Measurements from ENCODE around the gene ANTXR1.

ANTXR1 gene

GRCh38 chr2:69102041-69102593 lies 89.1 kb downstream of the ANTXR1 start:
- no peak overlapping the region for H3K4me3 ChIP-seq (replicated peaks; ENCODE audit: low read depth, low read length)
- no peak for DNase-seq (ENCODE audit: extremely low read depth, low read depth)
- no peak for TF ChIP-seq CTCF (IDR thresholded peaks at IDR 0.05; ENCODE audit: low read depth, low read length, missing control alignments)

DNA sequence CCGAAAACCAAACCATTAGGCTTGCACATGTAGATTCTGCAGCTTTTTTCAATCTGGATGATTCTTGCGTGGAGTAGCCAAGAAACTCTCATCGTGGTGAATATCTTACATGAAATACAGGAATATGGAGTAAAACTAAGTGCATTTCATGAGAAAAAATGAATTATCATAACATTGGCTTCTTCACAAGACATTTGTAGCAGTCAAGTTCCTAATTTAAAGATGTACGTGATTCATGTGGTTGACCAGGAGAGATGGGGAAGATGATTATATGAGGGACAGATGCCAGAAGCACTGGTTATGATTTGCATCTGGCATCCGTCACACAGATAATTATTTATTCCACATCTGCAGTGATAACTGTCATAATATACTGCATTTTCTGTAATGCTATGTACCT lies 90.4 kb downstream of the ANTXR1 start:
- H3K4me3 ChIP-seq (replicated peaks; ENCODE audit: low read depth, low read length), result no peak overlapping the region
- no peak for TF ChIP-seq CTCF (IDR thresholded peaks at IDR 0.05; ENCODE audit: low read depth, low read length, missing control alignments)
- DNase-seq (ENCODE audit: extremely low read depth, low read depth), result no peak

GRCh38 chr2:69104261-69104660 lies 91.3 kb downstream of the ANTXR1 start:
- no peak for DNase-seq (ENCODE audit: extremely low read depth, low read depth)
- H3K4me3 ChIP-seq (replicated peaks; ENCODE audit: low read depth, low read length), result no peak overlapping the region
- no peak for TF ChIP-seq CTCF (IDR thresholded peaks at IDR 0.05; ENCODE audit: low read depth, low read length, missing control alignments)

DNA sequence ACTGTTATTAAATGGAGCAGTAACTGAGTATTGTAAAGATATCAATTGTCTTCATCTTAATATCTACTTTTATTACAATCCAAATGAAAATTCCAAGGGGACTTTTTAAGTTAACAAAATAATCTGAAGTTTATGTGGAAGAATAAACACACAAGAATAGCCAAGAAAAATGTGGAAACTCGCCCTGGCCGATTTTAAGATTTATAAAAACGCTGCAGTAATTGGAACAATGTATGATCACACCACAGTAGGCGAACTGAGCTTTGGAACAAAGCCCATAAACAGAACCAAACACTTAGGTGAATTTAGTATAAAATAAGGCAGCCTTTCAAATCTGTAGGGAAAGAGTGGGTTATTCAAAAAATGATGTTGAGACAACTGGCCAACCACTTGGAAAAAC lies 96.3 kb downstream of the ANTXR1 start:
- no peak overlapping the region for H3K4me3 ChIP-seq (replicated peaks; ENCODE audit: low read depth, low read length)
- no peak for DNase-seq (ENCODE audit: extremely low read depth, low read depth)
- TF ChIP-seq CTCF (IDR thresholded peaks at IDR 0.05; ENCODE audit: low read depth, low read length, missing control alignments), result no peak

DNA sequence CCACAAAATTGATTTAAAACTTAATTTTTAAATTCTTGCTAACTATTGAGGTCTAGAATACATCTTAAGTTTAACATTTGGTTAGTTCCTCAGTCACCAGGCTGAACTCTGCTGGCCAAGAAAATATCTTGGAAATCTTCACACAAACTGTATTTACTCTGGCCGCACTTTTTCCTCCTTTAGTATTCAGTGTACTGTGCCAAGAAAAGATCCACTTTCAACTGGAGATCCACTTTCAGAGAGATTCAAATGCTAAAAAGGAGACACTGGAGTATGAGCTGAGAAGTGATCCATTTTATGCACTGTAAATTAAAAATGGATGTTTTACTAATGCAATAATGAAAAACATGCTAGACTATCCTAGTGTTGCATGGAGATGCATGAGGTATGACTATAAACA lies 98.1 kb downstream of the ANTXR1 start:
- no peak for DNase-seq (ENCODE audit: extremely low read depth, low read depth)
- H3K4me3 ChIP-seq (replicated peaks; ENCODE audit: low read depth, low read length), result no peak overlapping the region
- TF ChIP-seq CTCF (IDR thresholded peaks at IDR 0.05; ENCODE audit: low read depth, low read length, missing control alignments), result no peak

DNA sequence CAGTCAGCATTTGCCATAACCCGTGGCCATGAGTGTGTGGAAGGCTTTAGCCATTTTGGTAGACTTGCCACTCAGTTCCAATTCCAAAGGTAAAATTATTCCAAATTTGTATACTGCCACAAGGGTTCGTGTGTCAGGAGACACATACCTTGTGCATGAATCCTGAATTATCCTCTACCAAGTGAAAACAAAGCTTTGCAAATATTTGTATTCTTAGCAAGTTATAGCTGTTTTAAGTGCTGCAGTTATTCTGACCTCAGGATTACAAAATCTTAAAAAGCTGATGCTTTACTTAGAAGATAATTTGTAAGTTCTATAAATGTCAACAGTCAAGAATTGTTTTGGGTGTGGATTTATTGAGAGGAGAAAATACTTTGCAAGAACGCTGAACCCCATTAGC lies 100.6 kb downstream of the ANTXR1 start:
- TF ChIP-seq CTCF (IDR thresholded peaks at IDR 0.05; ENCODE audit: low read depth, low read length, missing control alignments), result no peak

DNA sequence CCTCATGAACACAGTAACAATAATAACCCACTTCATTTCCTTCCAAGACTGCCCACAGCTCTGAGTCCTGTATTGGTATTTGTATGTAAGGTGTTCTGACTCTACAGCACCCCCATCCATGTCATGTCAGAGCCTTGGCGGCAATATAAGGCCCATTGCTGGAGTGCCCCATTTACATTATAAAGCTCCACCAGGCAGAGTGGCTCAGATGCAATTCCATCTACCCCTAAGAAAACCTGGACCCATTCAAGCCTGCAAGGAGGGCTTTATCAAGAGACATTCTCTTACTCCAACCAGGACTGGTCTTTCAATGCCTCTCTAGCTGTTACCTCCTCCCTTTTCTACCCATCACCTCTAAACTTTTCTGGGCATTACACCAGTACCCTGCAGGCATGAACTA lies 101.6 kb downstream of the ANTXR1 start:
- no peak for DNase-seq (ENCODE audit: extremely low read depth, low read depth)
- H3K4me3 ChIP-seq (replicated peaks; ENCODE audit: low read depth, low read length), result no peak overlapping the region
- TF ChIP-seq CTCF (IDR thresholded peaks at IDR 0.05; ENCODE audit: low read depth, low read length, missing control alignments), result no peak

More for the DNA sequence above, 100.6 kb downstream of the ANTXR1 start:
- DNase-seq (ENCODE audit: extremely low read depth, low read depth), result no peak
- H3K4me3 ChIP-seq (replicated peaks; ENCODE audit: low read depth, low read length), result no peak overlapping the region
